Measurements from ENCODE around the gene SP6.

SP6 gene

GRCh38 chr17:47870056-47870455, 19.1 kb upstream of the SP6 start:
- no peak for TF ChIP-seq CTCF (IDR thresholded peaks at IDR 0.05; ENCODE audit: insufficient read depth, low read length, missing control alignments)
- CTCF ChIA-PET: interaction anchor here (0.7 to 10.4 kb wide), 9 partner anchors 14 to 76 kb away, joined by 3 to 82 read pairs (median 5); partner anchors contain the start of genes SCRN2 and SP6
- no peak for DNase-seq (ENCODE audit: low read depth, low spot score)
- POLR2A ChIA-PET: no interaction called here
- no peak overlapping the region for H3K4me3 ChIP-seq (ENCODE audit: low read depth, low read length)

DNA sequence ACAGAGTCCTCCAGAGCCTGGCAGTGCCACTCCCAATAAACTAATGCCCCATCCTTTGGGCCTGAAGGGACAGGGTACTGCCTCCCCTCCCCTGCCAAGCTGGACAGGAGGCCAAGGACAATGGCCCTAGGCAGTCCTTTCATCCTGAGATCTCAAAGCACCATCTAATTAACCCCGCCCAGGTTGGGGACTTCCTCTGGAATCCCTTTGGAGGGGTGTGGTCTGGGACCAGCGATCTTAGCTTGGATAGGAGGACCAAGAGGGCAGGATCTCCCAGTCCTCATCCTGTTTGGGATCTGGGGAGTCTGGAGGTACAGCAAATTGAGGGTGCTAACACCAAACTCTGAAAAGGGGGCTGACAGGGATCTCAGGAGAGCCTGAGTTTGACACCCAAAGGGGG, 18.2 kb upstream of the SP6 start:
- TF ChIP-seq CTCF (IDR thresholded peaks at IDR 0.05; ENCODE audit: insufficient read depth, low read length, missing control alignments): no peak
- ChIA-PET CTCF (interaction anchor here (1.0 to 10.4 kb wide), 4 partner anchors 16 to 28 kb away, joined by 5 to 82 read pairs (median 8); partner anchors contain the start of gene SCRN2), POLR2A (no interaction called here)
- DNase-seq (ENCODE audit: low read depth, low spot score): no peak
- H3K4me3 ChIP-seq (ENCODE audit: low read depth, low read length): no peak overlapping the region

DNA sequence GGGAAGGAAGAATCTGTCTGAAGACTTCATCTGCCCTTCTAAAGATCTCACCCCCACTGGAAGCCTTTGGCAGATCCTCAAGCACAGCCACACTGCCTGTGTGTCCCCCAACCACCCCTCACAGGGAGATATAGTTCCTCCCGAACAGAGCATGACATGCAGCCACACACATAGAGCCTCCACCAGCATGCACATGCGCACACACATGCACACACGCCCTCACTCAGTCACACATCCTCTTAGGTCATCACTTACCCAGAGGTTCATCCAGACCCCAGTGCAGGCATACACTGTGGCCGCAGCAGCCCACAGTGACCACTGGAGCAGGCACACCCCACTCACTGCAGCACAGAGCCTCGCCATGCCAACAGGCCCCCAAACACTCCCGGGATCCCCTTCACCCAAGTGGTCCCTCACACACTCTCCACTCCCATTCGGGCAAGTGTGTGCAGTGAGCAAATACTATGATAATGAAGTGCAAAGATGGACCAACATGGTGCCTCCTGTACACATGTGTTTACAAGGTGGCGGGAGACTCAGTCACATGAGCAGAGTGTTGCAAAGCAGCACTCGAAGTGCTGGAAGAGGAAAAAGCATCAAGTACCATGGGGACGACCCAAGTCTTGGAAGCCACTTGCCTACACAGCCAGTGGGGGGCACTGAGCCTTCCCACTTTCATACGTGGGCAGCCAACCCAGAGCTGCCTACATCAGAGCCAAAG, 17.0 kb upstream of the SP6 start:
- CTCF ChIA-PET: interaction anchor here (1.1 to 10.4 kb wide), 5 partner anchors 13 to 103 kb away, joined by 3 to 82 read pairs (median 4); partner anchors contain the start of gene CDK5RAP3
- POLR2A ChIA-PET: no interaction called here
- H3K4me3 ChIP-seq (ENCODE audit: low read depth, low read length): no peak overlapping the region
- DNase-seq (ENCODE audit: low read depth, low spot score): no peak
- TF ChIP-seq CTCF (IDR thresholded peaks at IDR 0.05; ENCODE audit: insufficient read depth, low read length, missing control alignments): no peak

DNA sequence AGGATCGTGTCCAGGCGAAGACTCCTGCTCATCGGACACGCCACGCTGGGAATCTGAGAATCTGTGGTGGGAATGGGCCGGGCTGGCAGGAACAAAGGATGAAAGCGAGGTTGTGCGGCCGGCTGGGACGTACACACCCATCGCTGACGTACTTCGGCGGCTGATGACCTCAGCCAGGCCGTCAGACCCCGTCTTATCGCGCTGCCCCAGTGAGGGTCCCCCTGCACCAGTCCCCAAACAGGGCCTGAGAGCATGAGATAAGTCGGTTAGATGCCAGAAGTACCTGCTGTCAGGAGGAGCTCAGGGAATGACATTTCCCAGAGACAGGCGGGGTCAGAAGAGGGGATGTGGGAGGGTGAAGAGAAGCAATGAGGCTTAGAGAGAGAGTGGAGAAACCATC, 16.0 kb upstream of the SP6 start:
- no peak for DNase-seq (ENCODE audit: low read depth, low spot score)
- ChIA-PET CTCF (interaction anchor here (1.1 to 10.4 kb wide), 3 partner anchors 12 to 26 kb away, joined by 4 to 82 read pairs (median 4); no protein-coding TSS in a partner anchor), POLR2A (no interaction called here)
- TF ChIP-seq CTCF (IDR thresholded peaks at IDR 0.05; ENCODE audit: insufficient read depth, low read length, missing control alignments): no peak
- H3K4me3 ChIP-seq (ENCODE audit: low read depth, low read length): no peak overlapping the region

- DNase-seq (ENCODE audit: low read depth, low spot score): no peak
- TF ChIP-seq CTCF (IDR thresholded peaks at IDR 0.05; ENCODE audit: insufficient read depth, low read length, missing control alignments): no peak
- POLR2A ChIA-PET: no interaction called here
- H3K4me3 ChIP-seq (ENCODE audit: low read depth, low read length): no peak overlapping the region
- CTCF ChIA-PET: interaction anchor here (13.4 to 32.3 kb wide), 2 partner anchors 20 to 22 kb away, joined by 208 to 1547 read pairs; partner anchors contain the start of genes SCRN2 and SP2
Measured at GRCh38 chr17:47864791-47865216, 13.8 kb upstream of the SP6 start.
